ENCODE data around the gene TSHZ2.
A peak's percentile ranks its signal among the peaks of the same experiment; 100 is the strongest.
"Not testable (repeated sequence)": the region's sequence is repeated elsewhere in the genome, so short reads cannot be mapped to it uniquely, and the experiment has no call there.

The TSHZ2 gene

GRCh38 chr20:53395188-53395923 lies 423.2 kb downstream of the TSHZ2 start:
- DNase-seq: no peak

DNA sequence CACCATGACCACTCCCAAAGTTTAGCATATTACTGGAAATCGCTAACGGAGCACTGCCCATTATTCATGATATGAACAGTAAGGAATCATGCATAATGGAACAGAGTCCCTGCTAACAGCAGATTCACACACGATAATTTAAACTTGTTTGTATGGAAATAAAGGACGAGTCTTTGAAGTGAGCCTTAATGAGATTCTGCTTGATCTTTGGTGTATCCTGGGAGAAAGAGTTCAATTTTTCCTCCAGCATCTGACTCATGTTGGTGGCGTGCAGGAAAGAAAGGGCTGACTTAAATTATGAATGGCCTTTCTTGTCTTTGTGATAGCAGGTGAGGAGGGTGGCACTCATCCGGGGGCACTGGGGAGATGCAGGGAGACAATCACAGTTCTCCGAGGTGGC lies 426.9 kb downstream of the TSHZ2 start:
- no peak for DNase-seq

DNA sequence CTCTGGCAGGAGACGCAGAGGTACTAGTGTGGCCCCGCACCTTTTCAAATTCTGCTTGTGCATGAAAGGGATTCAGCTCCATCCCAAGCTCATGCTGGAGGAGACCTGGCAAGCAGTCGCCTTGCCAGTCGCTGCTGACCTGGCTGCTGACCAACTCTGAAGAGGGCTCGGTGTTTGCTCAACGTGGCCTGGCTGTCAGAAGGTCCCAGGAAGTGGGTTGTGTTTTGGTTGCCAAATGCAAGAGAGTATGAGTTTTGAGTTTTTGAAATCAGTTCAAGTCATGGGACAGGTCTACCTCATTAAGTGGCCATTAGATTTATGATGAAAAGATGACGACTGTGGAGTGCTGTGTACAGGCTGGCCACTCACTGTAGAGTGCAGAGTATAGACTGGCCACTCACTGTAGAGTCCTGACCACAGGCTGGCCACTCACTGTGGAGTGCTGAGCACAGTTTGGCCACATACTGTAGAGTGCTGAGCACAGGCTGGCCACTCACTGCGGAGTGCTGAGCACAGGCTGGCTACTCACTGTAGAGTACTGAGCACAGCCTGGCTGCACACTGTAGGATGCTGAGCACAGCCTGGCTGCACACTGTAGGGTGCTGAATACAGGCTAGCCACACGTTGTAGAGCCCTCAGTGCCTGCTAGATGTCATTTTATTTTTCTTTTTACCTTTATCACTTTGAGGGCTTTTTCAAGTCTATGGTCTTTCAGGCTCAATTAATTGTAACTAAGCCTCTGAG lies 427.6 kb downstream of the TSHZ2 start:
- no peak for DNase-seq

GRCh38 chr20:53402233-53403005 lies 430.3 kb downstream of the TSHZ2 start:
- DNase-seq: peak; percentile 3

- no peak for DNase-seq
These were observed 430.9 kb downstream of the TSHZ2 start for GRCh38 chr20:53403029-53403428.

DNA sequence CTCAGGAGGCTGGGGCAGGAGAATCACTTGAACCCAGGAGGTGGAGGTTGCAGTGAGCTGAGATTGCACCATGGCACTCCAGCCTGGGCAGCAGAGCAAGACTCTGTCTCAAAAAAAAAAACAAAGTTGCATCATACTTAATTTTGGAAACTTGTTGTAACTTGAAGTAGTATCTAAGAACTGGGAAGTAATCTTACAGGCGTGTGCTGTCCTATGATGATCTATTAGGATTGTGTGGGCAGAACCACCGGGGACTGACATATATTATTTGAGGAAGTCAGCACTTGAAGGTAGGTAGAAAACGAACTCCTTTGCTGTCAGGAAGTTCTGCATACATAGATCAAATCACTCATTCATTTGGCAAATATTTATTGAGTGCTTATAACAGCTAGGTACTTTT lies 433.0 kb downstream of the TSHZ2 start:
- DNase-seq: no peak

DNA sequence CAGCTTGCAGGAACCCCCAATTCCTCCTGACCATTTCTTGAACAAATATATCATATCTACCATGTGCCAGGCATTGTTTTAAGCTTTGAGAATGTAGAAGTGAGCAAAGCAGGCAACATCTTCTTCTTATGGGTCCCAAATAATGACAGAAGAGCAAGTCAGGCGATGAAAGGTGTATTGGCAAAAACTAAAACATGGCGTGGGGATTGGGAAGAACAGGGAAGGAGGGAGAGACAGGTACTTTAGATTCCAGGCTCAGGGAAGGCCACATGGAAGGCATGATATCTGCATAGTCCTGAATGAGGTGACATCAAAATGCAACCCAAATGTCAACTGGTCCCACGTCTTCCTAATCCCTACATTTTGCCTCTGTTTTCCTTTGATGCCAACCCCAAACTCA lies 434.4 kb downstream of the TSHZ2 start:
- no peak for DNase-seq

- DNase-seq: no peak
These were observed 436.7 kb downstream of the TSHZ2 start for GRCh38 chr20:53408691-53409446.

DNA sequence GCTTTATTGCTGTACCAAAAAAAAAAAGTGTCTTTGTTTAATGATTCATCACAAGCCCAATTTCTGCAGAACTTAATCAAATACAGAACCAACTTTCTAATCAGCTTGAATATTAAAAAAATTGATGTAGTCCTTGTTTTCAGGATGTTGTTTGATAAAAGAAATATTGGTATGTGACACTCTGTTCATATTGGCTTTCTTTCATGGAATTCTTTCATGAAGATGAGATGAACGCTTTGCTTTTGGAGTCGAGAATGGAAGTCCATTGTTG lies 437.2 kb downstream of the TSHZ2 start:
- no peak for DNase-seq

- no peak for DNase-seq
These were observed 439.0 kb downstream of the TSHZ2 start for GRCh38 chr20:53411129-53411528.

- no peak for DNase-seq
These were observed 439.7 kb downstream of the TSHZ2 start for GRCh38 chr20:53411891-53412290.

DNA sequence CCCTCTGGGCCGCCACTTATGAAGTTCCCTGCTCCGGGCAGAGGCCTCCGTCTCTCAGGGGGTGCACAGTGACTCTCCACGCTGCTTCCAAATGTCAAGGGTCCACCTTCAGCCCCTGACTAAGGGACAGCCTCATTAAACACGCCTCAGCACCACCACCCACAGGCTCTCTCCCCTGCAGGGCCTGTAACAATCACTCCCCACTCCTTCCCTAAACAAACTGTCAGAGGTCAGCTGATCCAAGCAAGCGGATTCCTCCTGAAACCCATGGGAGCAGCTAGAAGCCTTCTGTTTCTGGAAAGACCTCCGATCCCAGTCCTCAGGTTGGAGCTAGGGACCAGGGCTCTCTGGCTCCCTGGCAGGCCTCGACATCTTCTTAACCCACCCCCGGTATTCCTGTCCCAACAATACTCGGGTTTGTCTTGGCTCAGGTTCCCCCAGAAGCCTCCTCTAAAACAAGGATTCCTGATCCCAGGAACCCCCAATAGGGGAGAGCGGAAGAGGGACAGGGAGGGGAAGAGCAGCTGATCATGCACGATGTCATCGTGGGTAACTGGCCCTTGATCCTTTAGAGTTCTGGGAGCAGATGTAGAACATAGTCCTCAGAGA lies 440.5 kb downstream of the TSHZ2 start:
- no peak for DNase-seq

GRCh38 chr20:53413186-53413631 lies 441.1 kb downstream of the TSHZ2 start:
- peak; percentile 18 for DNase-seq

GRCh38 chr20:53413845-53414244 lies 441.7 kb downstream of the TSHZ2 start:
- DNase-seq: not testable (repeated sequence)

GRCh38 chr20:53419693-53420460 lies 447.7 kb downstream of the TSHZ2 start:
- DNase-seq: no peak

GRCh38 chr20:53421343-53421742 lies 449.2 kb downstream of the TSHZ2 start:
- DNase-seq: no peak

DNA sequence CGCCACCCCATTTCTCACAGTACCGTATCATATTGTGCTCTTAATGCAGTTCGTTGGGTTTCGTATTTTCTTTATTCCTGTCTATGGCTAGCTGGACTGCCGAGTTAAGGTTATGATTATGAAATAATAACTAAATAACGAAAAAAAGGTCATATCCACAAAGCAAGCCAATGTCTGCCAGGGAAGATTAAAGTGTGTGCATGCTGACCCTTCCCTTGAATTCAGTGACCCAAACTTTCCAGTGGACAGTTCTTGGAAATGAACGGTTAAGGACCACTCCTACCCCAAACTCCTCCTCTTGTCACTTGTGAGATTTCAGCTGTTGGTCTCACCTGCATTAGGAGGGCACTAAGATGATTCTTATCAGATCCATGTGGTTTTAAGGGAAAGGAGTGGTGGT lies 449.9 kb downstream of the TSHZ2 start:
- no peak for DNase-seq

DNA sequence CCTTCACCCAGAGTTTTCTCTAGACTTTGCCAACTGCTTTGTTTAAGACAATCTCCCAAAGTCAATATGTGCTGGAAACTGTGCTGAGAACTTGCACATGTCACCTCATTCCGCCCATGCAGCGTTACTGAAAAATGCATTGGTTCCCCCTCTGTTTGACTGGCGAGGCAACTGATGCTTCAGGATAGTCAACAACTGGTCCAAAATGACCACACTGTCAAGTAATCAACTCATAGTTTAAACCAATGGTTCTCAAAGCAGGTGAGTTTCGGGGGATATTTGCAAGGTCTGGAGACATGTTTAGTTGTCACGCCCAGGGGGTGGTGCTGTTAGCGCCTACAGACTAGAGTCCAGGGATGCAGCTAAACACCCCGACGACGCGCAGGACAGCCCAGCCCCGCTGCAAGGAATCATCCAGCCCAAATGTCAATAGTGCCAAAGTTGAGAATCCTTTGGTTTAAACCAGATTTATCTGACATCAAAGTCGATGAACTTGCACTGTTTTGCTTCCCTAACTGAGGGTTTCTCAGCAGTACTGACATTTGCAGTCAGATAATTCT lies 451.5 kb downstream of the TSHZ2 start:
- no peak for DNase-seq

- no peak for DNase-seq
These were observed 453.3 kb downstream of the TSHZ2 start for GRCh38 chr20:53425481-53425880.

DNA sequence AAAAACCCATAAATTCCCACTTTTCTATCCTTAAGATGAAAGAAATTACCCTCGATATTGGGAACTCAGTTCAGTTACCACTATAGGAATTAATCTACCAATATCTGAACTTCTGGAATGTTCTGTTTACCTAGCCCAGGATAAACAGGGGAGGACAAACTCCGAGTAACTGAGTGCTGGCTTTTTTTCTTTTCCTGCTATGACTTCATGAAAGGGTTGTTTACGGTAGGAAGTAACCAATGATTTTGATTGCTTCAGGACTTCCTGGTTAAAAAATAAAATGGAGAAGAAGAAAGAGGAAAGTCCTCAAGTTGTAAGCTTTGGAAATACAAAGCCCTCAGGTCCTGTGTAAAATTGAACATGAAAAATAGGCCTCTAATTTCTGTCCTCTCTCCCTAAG lies 453.8 kb downstream of the TSHZ2 start:
- DNase-seq: no peak

- no peak for DNase-seq
These were observed 454.7 kb downstream of the TSHZ2 start for GRCh38 chr20:53426766-53427312.
